H1 (cell line): ENCODE results near the gene C20orf96. TPM values are rescaled to one million over a fixed set of nuclear protein-coding genes. Genes with fewer than 3 reads are reported as not detected.

ENCODE experiments used
- CTCF ChIA-PET: fragments of 300-600 bp; sonication (Branson Sonifier 250); formaldehyde crosslinking; loops from one replicate; lab custom pipeline; 2021; ENCODE audit not compliant: partially characterized antibody; lab: Charles Lee
- POLR2A ChIA-PET: fragments of 300-600 bp; sonication (Branson Sonifier 250); formaldehyde crosslinking; loops from one replicate; lab custom pipeline; 2021; ENCODE audit warnings: inconsistent platforms; ENCODE audit not compliant: partially characterized antibody; lab: Charles Lee
- DNase-seq, 2 experiments: peaks; one replicate each; pipeline versions ENCODE4 v3.0.0 to v3.0.0-alpha.2; 2010 to 2022; ENCODE audit warnings: low spot score in 2 of 2, low read depth in 1 of 2, mixed read lengths in 1 of 2
- FAIRE-seq: peaks from 2 replicates; lab custom pipeline; 2011; peaks lifted over from hg19 to GRCh38; lab: Jason Lieb, UNC
- H2AFZ ChIP-seq: 2 replicates; pipeline ENCODE4 v1.8.1; 2012; ENCODE audit warnings: low read length, inconsistent platforms
- H2AK5ac ChIP-seq: 2 replicates; pipeline ENCODE4 v1.6.1; 2013; ENCODE audit warnings: low read depth, low read length
- H2BK120ac ChIP-seq: replicated peaks from 2 replicates; pipeline ENCODE3; 2013; ENCODE audit warnings: low read depth, low read length, inconsistent platforms
- H2BK12ac ChIP-seq: 2 replicates; pipeline ENCODE4 v1.6.1; 2013; ENCODE audit warnings: low read depth, low read length
- H2BK15ac ChIP-seq: 2 replicates; pipeline ENCODE4 v1.6.1; 2013; ENCODE audit warnings: low read length
- H2BK20ac ChIP-seq: 2 replicates; pipeline ENCODE4 v1.6.1; 2013; ENCODE audit warnings: low read length
- H2BK5ac ChIP-seq: 2 replicates; pipeline ENCODE4 v1.6.1; 2013; ENCODE audit warnings: low read depth, low read length
- H3K14ac ChIP-seq: 2 replicates; pipeline ENCODE4 v1.6.1; 2013; ENCODE audit warnings: inconsistent platforms; ENCODE audit not compliant: insufficient read length
- H3K18ac ChIP-seq: 2 replicates; pipeline ENCODE4 v1.6.1; 2013; ENCODE audit warnings: low read length; ENCODE audit errors: extremely low read depth
- H3K23ac ChIP-seq: 2 replicates; pipeline ENCODE4 v1.6.1; 2013; ENCODE audit warnings: inconsistent platforms; ENCODE audit not compliant: insufficient read length
- H3K23me2 ChIP-seq: 2 replicates; pipeline ENCODE4 v1.6.1; 2013; ENCODE audit warnings: low read depth, low read length
- H3K27ac ChIP-seq: 2 replicates; pipeline ENCODE4 v1.6.1; 2011; ENCODE audit warnings: low read depth, low read length, inconsistent platforms
- H3K27me3 ChIP-seq, 4 experiments: replicated peaks in 1 of 4; 1 replicate in 1 of 4; 2 replicates in 3 of 4; pipeline versions ENCODE4 v1.6.1 to v1.8.1; 2011 to 2013; ENCODE audit warnings: low read length in 3 of 4, mild to moderate bottlenecking in 3 of 4, inconsistent platforms in 2 of 4, mixed read lengths in 2 of 4, moderate library complexity in 1 of 4; ENCODE audit not compliant: control insufficient read depth in 3 of 4, insufficient read depth in 3 of 4; ENCODE audit errors: extremely low read depth in 1 of 4
- H3K36me3 ChIP-seq, 4 experiments: 2 replicates each; pipeline versions ENCODE4 v1.6.1 to v1.8.1; 2011 to 2013; ENCODE audit warnings: mild to moderate bottlenecking in 4 of 4, low read length in 3 of 4, moderate library complexity in 2 of 4, control low read depth in 1 of 4, inconsistent platforms in 1 of 4; ENCODE audit not compliant: insufficient read depth in 4 of 4, control insufficient read depth in 2 of 4
- H3K4ac ChIP-seq: replicated peaks from 2 replicates; pipeline ENCODE3; 2013; ENCODE audit warnings: low read length, low read depth, mixed read lengths, inconsistent platforms; ENCODE audit not compliant: insufficient read length
- H3K4me1 ChIP-seq, 4 experiments: replicated peaks in 1 of 4; 1 replicate in 1 of 4; 2 replicates in 3 of 4; pipeline versions ENCODE4 v1.6.1 to v1.8.1; 2011 to 2013; ENCODE audit warnings: low read length in 3 of 4, inconsistent platforms in 2 of 4, mixed read lengths in 1 of 4; ENCODE audit not compliant: insufficient read depth in 4 of 4, control insufficient read depth in 3 of 4
- H3K4me2 ChIP-seq, 2 experiments: 2 replicates each; pipeline versions ENCODE4 v1.6.1 to v1.8.1; 2011 to 2013; ENCODE audit warnings: low read depth in 2 of 2, low read length in 2 of 2, control low read depth in 1 of 2, inconsistent platforms in 1 of 2, mild to moderate bottlenecking in 1 of 2; ENCODE audit not compliant: insufficient read depth in 1 of 2
- H3K4me3 ChIP-seq, 4 experiments: fragments of 200-600, 300-600 bp in 1 of 4; sonication (generic), shearing (Covaris generic), sonication (Bioruptor Twin) in 1 of 4; 2 replicates each; pipeline versions ENCODE4 v1.5.1 to v1.8.1; 2011 to 2016; ENCODE audit warnings: low read length in 4 of 4, low read depth in 3 of 4, control low read depth in 2 of 4, inconsistent platforms in 2 of 4, mild to moderate bottlenecking in 2 of 4, mixed read lengths in 1 of 4, moderate library complexity in 1 of 4; ENCODE audit not compliant: insufficient read depth in 2 of 4; ENCODE audit errors: extremely low read depth in 1 of 4
- H3K56ac ChIP-seq: replicated peaks from 2 replicates; pipeline ENCODE3; 2013; ENCODE audit warnings: low read depth, mild to moderate bottlenecking, mixed read lengths, low read length, inconsistent platforms; ENCODE audit not compliant: insufficient read length
- H3K79me1 ChIP-seq: 2 replicates; pipeline ENCODE4 v1.6.1; 2013; ENCODE audit warnings: low read depth, low read length, control low read depth
- H3K79me2 ChIP-seq, 2 experiments: 2 replicates each; pipeline versions ENCODE4 v1.6.1 to v1.8.1; 2012 to 2013; ENCODE audit warnings: low read length in 2 of 2, mild to moderate bottlenecking in 2 of 2, inconsistent platforms in 1 of 2; ENCODE audit not compliant: insufficient read depth in 2 of 2, control insufficient read depth in 1 of 2
- H3K9ac ChIP-seq, 4 experiments: replicated peaks in 1 of 4; 1 replicate in 1 of 4; 2 replicates in 3 of 4; pipeline versions ENCODE4 v1.6.1 to v1.8.1; 2011 to 2013; ENCODE audit warnings: low read depth in 3 of 4, low read length in 3 of 4, control low read depth in 2 of 4, mild to moderate bottlenecking in 2 of 4, moderate library complexity in 2 of 4, inconsistent platforms in 1 of 4; ENCODE audit errors: extremely low read depth in 1 of 4
- H3K9me3 ChIP-seq, 2 experiments: 2 replicates each; pipeline versions ENCODE4 v1.6.1 to v1.8.1; 2012 to 2013; ENCODE audit warnings: mild to moderate bottlenecking in 2 of 2, moderate library complexity in 2 of 2, control low read depth in 1 of 2, inconsistent platforms in 1 of 2, low read depth in 1 of 2, low read length in 1 of 2, mixed read lengths in 1 of 2; ENCODE audit not compliant: insufficient read depth in 2 of 2
- H4K20me1 ChIP-seq, 2 experiments: replicated peaks in 1 of 2; 2 replicates each; pipeline versions ENCODE3 to v1.8.1; 2011 to 2013; ENCODE audit warnings: inconsistent platforms in 2 of 2, low read length in 2 of 2, mild to moderate bottlenecking in 1 of 2; ENCODE audit not compliant: insufficient read depth in 2 of 2, control insufficient read depth in 1 of 2
- H4K5ac ChIP-seq: 2 replicates; pipeline ENCODE4 v1.6.1; 2013; ENCODE audit warnings: low read length, low read depth, mixed read lengths, inconsistent platforms; ENCODE audit not compliant: insufficient read length
- H4K8ac ChIP-seq: 2 replicates; pipeline ENCODE4 v1.8.0; 2013; ENCODE audit warnings: mild to moderate bottlenecking, moderate library complexity, low read length, inconsistent platforms; ENCODE audit not compliant: insufficient read depth; ENCODE audit errors: extremely low read depth
- H4K91ac ChIP-seq: replicated peaks from 2 replicates; pipeline ENCODE3; 2013; ENCODE audit warnings: low read length, mixed read lengths, inconsistent platforms; ENCODE audit not compliant: insufficient read length
- CHD2 ChIP-seq: IDR thresholded peaks from 2 replicates; pipeline ENCODE4 v1.6.1; 2012; ENCODE audit warnings: low read length, improper control_type of control experiment
- HDAC2 ChIP-seq, 2 experiments: fragments of 300-600 bp in 1 of 2; sonication (generic) in 1 of 2; IDR thresholded peaks; 2 replicates each; pipeline ENCODE4 v1.6.1; 2011 to 2012; ENCODE audit warnings: low read depth in 2 of 2, low read length in 2 of 2, mild to moderate bottlenecking in 2 of 2, moderate library complexity in 2 of 2, borderline replicate concordance in 1 of 2, inconsistent platforms in 1 of 2
- KDM4A ChIP-seq: IDR thresholded peaks from one replicate; pipeline ENCODE4 v1.7.1; 2012; ENCODE audit warnings: low read depth, mild to moderate bottlenecking, moderate library complexity, low read length, inconsistent platforms; ENCODE audit not compliant: severe bottlenecking
- KDM5A ChIP-seq: fragments of 200-600 bp; IDR thresholded peaks from 2 replicates; pipeline ENCODE4 v1.7.1; 2012; ENCODE audit warnings: mild to moderate bottlenecking, low read length, inconsistent platforms, mixed read lengths
- MAX ChIP-seq: IDR thresholded peaks from 2 replicates; pipeline ENCODE4 v1.6.1; 2012; ENCODE audit warnings: inconsistent platforms
- NANOG ChIP-seq: IDR thresholded peaks from 2 replicates; pipeline ENCODE4 v1.6.1; 2011; ENCODE audit warnings: low read length, low read depth, mild to moderate bottlenecking, inconsistent platforms; ENCODE audit not compliant: insufficient read depth, poor library complexity, severe bottlenecking
- NRF1 ChIP-seq: IDR thresholded peaks from 2 replicates; pipeline ENCODE4 v1.6.1; 2011; ENCODE audit warnings: mild to moderate bottlenecking, low read depth, low read length, improper control_type of control experiment
- POLR2A ChIP-seq, 2 experiments: IDR thresholded peaks; 1 replicate in 1 of 2; 2 replicates in 1 of 2; pipeline ENCODE4 v1.6.1; 2011; ENCODE audit warnings: low read depth in 2 of 2, low read length in 2 of 2, mild to moderate bottlenecking in 2 of 2; ENCODE audit errors: control extremely low read depth in 1 of 2
- RBBP5 ChIP-seq: IDR thresholded peaks from 2 replicates; pipeline ENCODE4 v1.7.1; 2012; ENCODE audit warnings: low read depth, mild to moderate bottlenecking, inconsistent platforms, low read length, moderate library complexity, borderline replicate concordance
- WGBS, 2 experiments: shearing (Covaris generic) in 1 of 2; methylation state at CpG; one replicate each; pipeline versions ENCODE4 v1.1.6 to v1.1.7; 2013 to 2015; ENCODE audit warnings: low lambda C conversion rate in 2 of 2, mixed read lengths in 2 of 2, inconsistent platforms in 1 of 2, low coverage in 1 of 2, missing lambda C conversion rate in 1 of 2; ENCODE audit not compliant: insufficient replicate concordance in 2 of 2, insufficient coverage in 1 of 2, insufficient read length in 1 of 2; ENCODE audit errors: extremely low coverage in 1 of 2, missing lambda C conversion rate in 1 of 2; 5-methylcytosine and 5-hydroxymethylcytosine counted together
- polyA plus RNA-seq, 7 experiments: library from polyadenylated mRNA; depleted of rRNA in 3 of 7; stranded (reverse) in 5 of 7; unstranded in 2 of 7; fragments of >200 nt in 5 of 7; fragments of 200-250 nt in 2 of 7; gene quantifications; 1 replicate in 5 of 7; 2 replicates in 1 of 7; 4 replicates in 1 of 7; pipeline versions ENCODE4 v1.2.1 to v1.2.3, GENCODE V29; 2011 to 2013; ENCODE audit warnings: missing spikeins in 2 of 7, mixed read lengths in 2 of 7
- total RNA-seq: library from RNA; stranded (reverse); fragmentation: NEBNext Ultra II Directional; extraction: Animal tissue kit (Norgen Biotek cat#: 25700); gene quantifications from 2 replicates; pipeline ENCODE4 v1.2.1, GENCODE V29; 2021

Gene C20orf96
- total and polyA plus RNA-seq, 2 of the 8 experiments (the other 6 are each of a cell fraction or from before 2014, with no cell fraction given), result 19.2 to 21.0 TPM

- H3K18ac ChIP-seq, result no peak overlapping the region
- H2BK5ac ChIP-seq, result no peak overlapping the region
- no peak overlapping the region for H2BK20ac ChIP-seq
- H3K9ac ChIP-seq, result no peak overlapping the region
- H3K27ac ChIP-seq, result no peak overlapping the region
- H3K56ac ChIP-seq, result no peak overlapping the region
- no peak overlapping the region for H3K4me3 ChIP-seq
- peaks cover 0 to 2% (median under 1%) of the 10 kb centered on the region in 4 experiments; a peak in 1 of 8 replicates for H3K36me3 ChIP-seq
- WGBS, 2 experiments, result 88% methylated on average over 5 of the region's 5 CpGs; no CpG with 5 or more reads in 1 of the 2 experiments
- no peaks in the 10 kb centered on the region; the same call in 1 of the 2 replicates for H3K23me2 ChIP-seq
- H4K20me1 ChIP-seq, result peaks cover 0 to 4% of the 10 kb centered on the region in 2 experiments
- H3K4me1 ChIP-seq, result 0 out of 7 replicates have a peak, but pooled peaks cover 0 to 2% (median 0%) of the 10 kb centered on the region in 4 experiments
- no peak overlapping the region for H4K5ac ChIP-seq
- H4K8ac ChIP-seq, result no peak overlapping the region
- no peak overlapping the region for H2AK5ac ChIP-seq
- peaks cover 0 to 13% (median 7%) of the 10 kb centered on the region in 4 experiments; a peak in 6 of 7 replicates for H3K27me3 ChIP-seq
- no peak overlapping the region for H2BK120ac ChIP-seq
- CTCF ChIA-PET, result interaction anchor here (1.0 to 7.5 kb wide), 4 partner anchors 10 to 61 kb away, joined by 3 to 45 read pairs (median 5); no protein-coding TSS in a partner anchor
- DNase-seq (peak in 1 of 2 experiments; percentile 24), FAIRE-seq (no peak)
- H2BK12ac ChIP-seq, result no peak overlapping the region
- no peak overlapping the region for H2AFZ ChIP-seq
- no peak overlapping the region for H3K14ac ChIP-seq
- H3K9me3 ChIP-seq, result no peaks in the 10 kb centered on the region
- H3K4me2 ChIP-seq, result no peak overlapping the region
- no peak overlapping the region for H3K4ac ChIP-seq
- POLR2A ChIA-PET, result interaction anchor here (0.8 to 5.5 kb wide), 3 partner anchors 8 to 59 kb away, joined by 3 to 21 read pairs (median 9); partner anchors contain the start of gene SOX12
- no peak overlapping the region for H3K23ac ChIP-seq
- no peaks in the 10 kb centered on the region for H3K79me1 ChIP-seq
- H3K79me2 ChIP-seq, result no peaks in the 10 kb centered on the region
- H4K91ac ChIP-seq, result no peak overlapping the region
- no peak overlapping the region for H2BK15ac ChIP-seq
- TF ChIP-seq KDM5A (no peak), MAX (no peak), CHD2 (no peak), POLR2A (IDR thresholded peaks at IDR 0.05; ENCODE audit: control extremely low read depth in 1 of 2, low read depth in 2 of 2, low read length in 2 of 2) (no peak), NRF1 (no peak), NANOG (no peak), KDM4A (no peak), HDAC2 (IDR thresholded peaks at IDR 0.05; ENCODE audit: borderline replicate concordance in 1 of 2, low read depth in 2 of 2, low read length in 2 of 2) (no peak), RBBP5 (no peak)
These were observed 20.0 kb downstream of the C20orf96 start for GRCh38 chr20:270517-270916.
